Measurements from ENCODE around the gene CA5A. TPM values are rescaled to one million over a fixed set of nuclear protein-coding genes. Genes with fewer than 3 reads are reported as not detected.

CA5A gene
- total RNA-seq, 1 experiment from 2014 or later: not detected

DNA sequence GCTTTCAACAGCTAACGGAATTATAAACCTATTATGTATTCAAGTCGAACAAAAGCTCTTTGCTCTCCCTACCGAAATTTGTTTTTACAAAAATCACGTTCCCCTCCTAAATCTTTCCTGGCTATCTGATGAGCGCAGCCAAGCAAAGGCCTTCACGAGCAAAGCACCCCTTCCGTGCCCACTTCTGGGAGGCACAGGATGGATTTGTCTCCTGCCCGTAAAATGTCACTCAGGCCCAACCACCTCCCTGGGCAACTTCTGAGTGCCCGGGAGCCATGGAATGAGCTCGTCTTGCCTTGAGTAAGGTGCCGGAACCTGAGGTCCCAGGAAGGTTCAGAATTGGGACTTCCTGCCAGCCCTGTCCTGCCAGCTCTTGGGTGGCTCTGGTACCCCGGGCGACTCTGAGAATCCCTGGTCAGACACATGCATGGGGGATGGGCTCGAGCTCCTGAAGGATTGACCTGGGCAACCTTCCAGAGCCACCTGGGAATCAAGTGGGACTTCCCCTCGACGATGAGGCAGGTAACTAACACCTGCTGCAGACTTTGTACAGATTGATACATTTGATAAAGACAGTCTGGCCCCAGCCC, 86.8 kb downstream of the CA5A start:
- H3K4me1 Mint-ChIP-seq (ENCODE audit: insufficient read depth, unreplicated experiment): peaks cover 18% of the 10 kb centered on the region

DNA sequence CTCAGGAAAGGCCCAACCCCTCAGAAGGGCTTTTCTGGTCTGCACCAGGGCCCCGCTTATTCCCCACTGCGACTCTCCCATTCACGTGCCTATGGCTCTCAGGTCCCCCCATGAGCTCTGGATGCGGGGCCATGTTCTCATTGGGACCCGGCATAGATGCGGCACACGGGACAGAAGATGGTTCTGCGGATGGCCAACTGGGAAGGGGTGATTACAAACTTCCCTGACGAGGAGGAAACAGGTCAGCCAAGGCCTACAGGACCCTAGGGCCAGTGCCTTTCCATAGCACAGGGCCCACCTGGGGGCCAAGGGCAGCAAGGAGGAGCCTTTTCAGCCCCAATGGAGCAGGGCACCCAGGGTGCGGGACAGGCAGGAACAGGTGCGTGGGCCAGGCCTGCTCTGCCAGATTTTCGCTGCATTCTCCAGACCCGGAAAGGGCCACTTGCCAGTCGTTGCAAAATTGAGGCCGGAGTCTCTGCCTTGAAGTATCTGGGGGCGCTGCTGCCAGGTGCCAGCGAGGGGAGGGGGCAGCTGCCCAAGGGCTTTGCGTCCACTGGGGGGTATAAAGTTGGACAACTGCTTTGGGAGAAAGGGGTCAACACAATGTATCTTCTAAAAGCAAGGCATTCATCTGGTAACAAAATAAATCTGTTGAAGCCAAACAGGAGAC, 87.5 kb downstream of the CA5A start:
- no peak for DNase-seq (ENCODE audit: unreplicated experiment)
- POLR2A ChIA-PET: interaction anchor here (0.7 to 14.0 kb wide), 9 partner anchors 9 to 68 kb away, joined by 3 to 220 read pairs (median 6); partner anchors contain the start of gene SLC7A5
- no peak overlapping the region for H3K27ac Mint-ChIP-seq (ENCODE audit: low read depth, unreplicated experiment)
- BruUV-seq (replicated peaks): no TSS peak
- H3K36me3 Mint-ChIP-seq (ENCODE audit: insufficient read depth, unreplicated experiment): peaks cover 74% of the 10 kb centered on the region
- no peak overlapping the region for H3K4me3 Mint-ChIP-seq (ENCODE audit: unreplicated experiment)
- H3K4me1 Mint-ChIP-seq (ENCODE audit: insufficient read depth, unreplicated experiment): peaks cover 19% of the 10 kb centered on the region
- TF ChIP-seq, protein P1, sequence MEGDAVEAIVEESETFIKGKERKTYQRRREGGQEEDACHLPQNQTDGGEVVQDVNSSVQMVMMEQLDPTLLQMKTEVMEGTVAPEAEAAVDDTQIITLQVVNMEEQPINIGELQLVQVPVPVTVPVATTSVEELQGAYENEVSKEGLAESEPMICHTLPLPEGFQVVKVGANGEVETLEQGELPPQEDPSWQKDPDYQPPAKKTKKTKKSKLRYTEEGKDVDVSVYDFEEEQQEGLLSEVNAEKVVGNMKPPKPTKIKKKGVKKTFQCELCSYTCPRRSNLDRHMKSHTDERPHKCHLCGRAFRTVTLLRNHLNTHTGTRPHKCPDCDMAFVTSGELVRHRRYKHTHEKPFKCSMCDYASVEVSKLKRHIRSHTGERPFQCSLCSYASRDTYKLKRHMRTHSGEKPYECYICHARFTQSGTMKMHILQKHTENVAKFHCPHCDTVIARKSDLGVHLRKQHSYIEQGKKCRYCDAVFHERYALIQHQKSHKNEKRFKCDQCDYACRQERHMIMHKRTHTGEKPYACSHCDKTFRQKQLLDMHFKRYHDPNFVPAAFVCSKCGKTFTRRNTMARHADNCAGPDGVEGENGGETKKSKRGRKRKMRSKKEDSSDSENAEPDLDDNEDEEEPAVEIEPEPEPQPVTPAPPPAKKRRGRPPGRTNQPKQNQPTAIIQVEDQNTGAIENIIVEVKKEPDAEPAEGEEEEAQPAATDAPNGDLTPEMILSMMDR (IDR thresholded peaks at IDR 0.05; ENCODE audit: unreplicated experiment): no peak
- intact Hi-C loops (cut with micrococcal nuclease): no loop called here
- CTCF ChIA-PET: interaction anchor here (0.7 to 3.8 kb wide), 17 partner anchors 10 to 1589 kb away, joined by 3 to 63 read pairs (median 5); no protein-coding TSS in a partner anchor
- H3K27me3 Mint-ChIP-seq (ENCODE audit: insufficient read depth, unreplicated experiment): no peaks in the 10 kb centered on the region
- H3K9me3 Mint-ChIP-seq (ENCODE audit: unreplicated experiment): no peaks in the 10 kb centered on the region

More for the DNA sequence above, 86.8 kb downstream of the CA5A start:
- Mint-ChIP-seq H3K27ac (ENCODE audit: low read depth, unreplicated experiment) (no peak overlapping the region), H3K4me3 (ENCODE audit: unreplicated experiment) (no peak overlapping the region), H3K27me3 (ENCODE audit: insufficient read depth, unreplicated experiment) (no peaks in the 10 kb centered on the region), H3K36me3 (ENCODE audit: insufficient read depth, unreplicated experiment) (peaks cover 72% of the 10 kb centered on the region), H3K9me3 (ENCODE audit: unreplicated experiment) (no peaks in the 10 kb centered on the region)
- DNase-seq (ENCODE audit: unreplicated experiment): no peak
- POLR2A ChIA-PET: interaction anchor here (0.8 to 14.0 kb wide), 12 partner anchors 10 to 84 kb away, joined by 3 to 220 read pairs (median 5); partner anchors contain the start of genes KLHDC4 and SLC7A5
- BruUV-seq (replicated peaks): no TSS peak
- TF ChIP-seq, protein P1 (IDR thresholded peaks at IDR 0.05; ENCODE audit: unreplicated experiment): no peak
- CTCF ChIA-PET: interaction anchor here (0.7 to 3.8 kb wide), 26 partner anchors 9 to 1589 kb away, joined by 3 to 63 read pairs (median 5); partner anchors contain the start of gene SLC7A5
- intact Hi-C loops (cut with micrococcal nuclease): loop anchor here (1.0 to 5.0 kb wide), 3 partner anchors 22 to 72 kb away; no protein-coding TSS in a partner anchor

DNA sequence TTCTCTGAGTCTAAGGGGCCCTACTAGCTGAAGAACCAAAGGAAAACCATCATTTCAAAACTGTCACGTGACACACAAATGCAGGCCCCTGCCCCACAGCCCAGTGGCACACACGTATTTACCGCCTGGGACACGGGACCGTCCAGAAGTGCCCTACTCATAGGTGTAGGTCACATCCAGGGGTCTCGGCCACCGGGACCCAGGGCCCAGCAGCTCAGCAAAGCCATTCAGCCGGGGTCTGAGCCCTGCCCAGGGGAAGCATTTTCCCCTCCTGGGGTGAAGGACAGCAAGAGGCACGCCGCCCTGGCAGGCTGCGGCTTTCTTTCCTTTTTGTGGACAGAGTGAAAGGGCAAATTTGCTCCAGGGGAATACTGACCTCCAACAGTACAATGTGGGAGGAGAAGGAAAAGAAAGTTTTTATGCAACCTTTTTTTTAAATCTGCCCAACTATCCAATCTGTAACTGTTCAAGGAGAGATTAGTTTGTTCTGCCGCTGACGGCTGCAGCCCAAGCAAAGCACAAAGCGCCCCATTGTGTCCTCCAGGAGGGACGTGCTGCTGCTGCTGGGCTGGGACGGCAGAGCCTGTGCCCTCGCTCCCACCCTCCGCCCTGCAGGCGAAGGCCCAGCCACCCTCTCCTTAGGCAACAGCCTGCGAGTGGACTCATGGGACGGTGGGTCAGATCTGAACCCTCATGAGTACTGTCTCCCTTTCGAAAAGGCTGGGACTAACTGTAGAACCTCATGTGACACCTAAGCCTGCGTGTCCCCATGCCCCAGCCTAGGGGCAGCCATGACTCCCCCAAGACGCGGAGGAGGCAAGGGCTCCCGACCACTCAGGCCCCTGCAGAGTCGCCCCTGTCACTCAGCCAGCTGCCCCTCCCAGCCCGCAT, 88.3 kb downstream of the CA5A start:
- Mint-ChIP-seq H3K4me1 (ENCODE audit: insufficient read depth, unreplicated experiment) (peaks cover 22% of the 10 kb centered on the region), H3K36me3 (ENCODE audit: insufficient read depth, unreplicated experiment) (peaks cover 74% of the 10 kb centered on the region), H3K27ac (ENCODE audit: low read depth, unreplicated experiment) (no peak overlapping the region), H3K9me3 (ENCODE audit: unreplicated experiment) (no peaks in the 10 kb centered on the region), H3K4me3 (ENCODE audit: unreplicated experiment) (no peak overlapping the region), H3K27me3 (ENCODE audit: insufficient read depth, unreplicated experiment) (no peaks in the 10 kb centered on the region)
- no peak for DNase-seq (ENCODE audit: unreplicated experiment)
- TF ChIP-seq, protein P1 (IDR thresholded peaks at IDR 0.05; ENCODE audit: unreplicated experiment): no peak
- intact Hi-C loops (cut with micrococcal nuclease): no loop called here
- no TSS peak for BruUV-seq (replicated peaks)
- ChIA-PET CTCF (interaction anchor here (0.6 to 3.8 kb wide), 5 partner anchors 11 to 453 kb away, joined by 3 to 63 read pairs (median 19); no protein-coding TSS in a partner anchor), POLR2A (interaction anchor here (0.6 to 2.8 kb wide), 8 partner anchors 12 to 82 kb away, joined by 3 to 15 read pairs (median 4); partner anchors contain the start of gene KLHDC4)

All from MCF 10A (cell line).